Measurements from ENCODE around the gene HIPK3. TPM values are rescaled to one million over a fixed set of nuclear protein-coding genes. Genes with fewer than 3 reads are reported as not detected.

HIPK3 gene
- total RNA-seq, 4 donors from 2014 or later = 244 to 362 (median 344) TPM

DNA sequence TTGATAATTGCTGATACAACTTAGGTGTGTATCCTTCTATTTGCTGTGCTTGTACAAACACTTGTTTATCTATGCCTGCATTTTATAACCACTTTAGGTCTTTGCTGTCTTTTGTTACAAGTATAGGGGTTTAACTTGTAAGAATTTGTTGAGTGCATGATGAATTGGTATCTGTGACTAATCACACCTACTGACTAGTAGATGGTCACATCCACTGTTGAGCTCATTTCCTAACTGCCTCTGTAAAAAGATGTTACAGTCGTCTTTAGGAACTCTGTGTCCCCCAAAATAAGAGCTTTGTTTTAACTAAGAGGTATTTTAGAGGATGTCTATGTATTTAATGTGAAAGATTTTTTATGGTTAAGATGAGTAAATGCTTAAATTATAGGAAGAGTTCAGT is 60.5 kb downstream of the HIPK3 start:
- no peaks in the 10 kb centered on the region for H3K36me3 ChIP-seq
- no peak overlapping the region for H3K27ac ChIP-seq (replicated peaks in 1 of 4)
- H3K4me1 ChIP-seq = peaks cover 69 to 91% (median 84%) of the 10 kb centered on the region in 4 donors
- no peaks in the 10 kb centered on the region for H3K27me3 ChIP-seq
- no peaks in the 10 kb centered on the region for H3K9me3 ChIP-seq
- DNase-seq (ENCODE audit: extremely low spot score) = no peak
- intact Hi-C loops (cut with DNase I) = no loop called here
- 64% methylated on average over 1 of the region's 1 CpG for WGBS
- TF ChIP-seq POLR2A (IDR thresholded peaks at IDR 0.05; ENCODE audit: low read depth) (no peak), EP300 (IDR thresholded peaks at IDR 0.05) (no peak), POLR2AphosphoS5 (IDR thresholded peaks at IDR 0.05) (no peak)
- TF ChIP-seq, protein P1, sequence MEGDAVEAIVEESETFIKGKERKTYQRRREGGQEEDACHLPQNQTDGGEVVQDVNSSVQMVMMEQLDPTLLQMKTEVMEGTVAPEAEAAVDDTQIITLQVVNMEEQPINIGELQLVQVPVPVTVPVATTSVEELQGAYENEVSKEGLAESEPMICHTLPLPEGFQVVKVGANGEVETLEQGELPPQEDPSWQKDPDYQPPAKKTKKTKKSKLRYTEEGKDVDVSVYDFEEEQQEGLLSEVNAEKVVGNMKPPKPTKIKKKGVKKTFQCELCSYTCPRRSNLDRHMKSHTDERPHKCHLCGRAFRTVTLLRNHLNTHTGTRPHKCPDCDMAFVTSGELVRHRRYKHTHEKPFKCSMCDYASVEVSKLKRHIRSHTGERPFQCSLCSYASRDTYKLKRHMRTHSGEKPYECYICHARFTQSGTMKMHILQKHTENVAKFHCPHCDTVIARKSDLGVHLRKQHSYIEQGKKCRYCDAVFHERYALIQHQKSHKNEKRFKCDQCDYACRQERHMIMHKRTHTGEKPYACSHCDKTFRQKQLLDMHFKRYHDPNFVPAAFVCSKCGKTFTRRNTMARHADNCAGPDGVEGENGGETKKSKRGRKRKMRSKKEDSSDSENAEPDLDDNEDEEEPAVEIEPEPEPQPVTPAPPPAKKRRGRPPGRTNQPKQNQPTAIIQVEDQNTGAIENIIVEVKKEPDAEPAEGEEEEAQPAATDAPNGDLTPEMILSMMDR (IDR thresholded peaks at IDR 0.05) = no peak
- no peak overlapping the region for H3K4me3 ChIP-seq

DNA sequence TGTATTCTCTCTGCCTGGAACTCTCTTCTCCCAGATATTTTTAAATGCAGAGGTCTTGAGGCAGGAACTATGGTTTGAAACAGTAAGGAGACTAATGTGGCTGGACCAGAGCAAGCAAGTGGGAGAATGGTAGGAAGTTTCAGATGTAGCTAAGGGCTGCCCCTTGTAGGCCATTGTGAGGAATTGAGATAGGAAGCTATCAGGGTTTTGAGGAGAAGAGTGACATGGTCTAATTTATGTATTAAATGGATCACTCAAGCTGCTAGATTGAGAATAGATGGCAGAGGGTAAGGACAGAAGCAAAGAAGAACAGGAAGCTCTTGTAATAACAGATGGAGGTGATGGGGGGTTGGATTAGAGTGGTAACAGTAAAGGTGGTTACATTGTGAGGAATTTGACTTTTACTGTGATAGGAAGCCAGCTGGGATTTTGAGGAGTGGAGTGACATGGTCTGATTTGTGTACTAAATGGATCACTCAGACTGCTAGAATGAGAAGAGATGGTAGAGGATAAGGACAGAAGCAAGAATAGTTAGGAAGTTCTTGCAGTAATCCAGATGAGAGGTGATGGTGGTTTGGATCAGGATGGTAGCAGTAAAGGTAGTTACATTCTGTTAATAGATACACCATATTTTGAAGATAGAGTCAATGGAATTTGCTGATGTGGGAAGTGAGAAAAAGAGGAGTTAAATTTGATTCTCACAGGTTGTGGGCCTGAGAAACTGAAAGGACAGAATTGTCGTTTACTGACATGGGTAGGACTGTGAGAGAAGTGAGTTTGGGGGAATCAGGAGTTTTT is 63.0 kb downstream of the HIPK3 start:
- DNase-seq (ENCODE audit: extremely low spot score) = no peak
- Histone ChIP-seq H3K4me1 (peaks cover 70 to 95% (median 90%) of the 10 kb centered on the region in 4 donors), H3K4me3 (no peak overlapping the region), H3K27me3 (no peaks in the 10 kb centered on the region), H3K27ac (replicated peaks in 1 of 4) (no peak overlapping the region), H3K9me3 (no peaks in the 10 kb centered on the region), H3K36me3 (no peaks in the 10 kb centered on the region)
- TF ChIP-seq POLR2A (IDR thresholded peaks at IDR 0.05; ENCODE audit: low read depth) (no peak), POLR2AphosphoS5 (IDR thresholded peaks at IDR 0.05) (no peak), EP300 (IDR thresholded peaks at IDR 0.05) (no peak)
- TF ChIP-seq, protein P1 (IDR thresholded peaks at IDR 0.05) = no peak
- 51% methylated on average over 1 of the region's 1 CpG for WGBS
- intact Hi-C loops (cut with DNase I) = no loop called here

DNA sequence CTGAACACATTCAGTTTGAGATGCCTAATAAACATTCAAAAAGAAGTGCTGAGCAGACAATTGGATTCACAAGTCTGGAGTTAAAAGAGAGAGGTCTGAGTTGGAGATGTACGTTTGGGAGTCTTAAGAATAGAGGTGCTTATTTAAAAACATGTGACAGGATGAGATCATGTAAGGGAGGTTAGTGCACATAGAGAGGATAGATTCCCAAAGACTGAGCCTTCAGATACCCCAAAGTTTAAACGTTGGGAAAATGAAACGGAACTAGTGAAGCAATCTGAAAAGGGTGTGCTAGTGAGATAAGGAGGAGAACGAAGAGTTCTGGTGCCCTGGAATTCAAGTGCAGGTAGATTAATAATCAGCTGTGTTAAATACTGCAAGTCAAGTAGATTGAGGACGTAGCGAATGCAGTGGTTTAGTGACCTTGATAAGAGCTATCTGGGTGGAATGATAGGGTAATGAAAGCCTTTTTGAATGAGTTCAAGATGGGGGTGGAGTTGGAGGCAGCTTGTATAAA is 63.7 kb downstream of the HIPK3 start:
- WGBS = 58% methylated on average over 6 of the region's 6 CpGs
- intact Hi-C loops (cut with DNase I) = no loop called here
- no peak overlapping the region for H3K27ac ChIP-seq (replicated peaks in 1 of 4)

DNA sequence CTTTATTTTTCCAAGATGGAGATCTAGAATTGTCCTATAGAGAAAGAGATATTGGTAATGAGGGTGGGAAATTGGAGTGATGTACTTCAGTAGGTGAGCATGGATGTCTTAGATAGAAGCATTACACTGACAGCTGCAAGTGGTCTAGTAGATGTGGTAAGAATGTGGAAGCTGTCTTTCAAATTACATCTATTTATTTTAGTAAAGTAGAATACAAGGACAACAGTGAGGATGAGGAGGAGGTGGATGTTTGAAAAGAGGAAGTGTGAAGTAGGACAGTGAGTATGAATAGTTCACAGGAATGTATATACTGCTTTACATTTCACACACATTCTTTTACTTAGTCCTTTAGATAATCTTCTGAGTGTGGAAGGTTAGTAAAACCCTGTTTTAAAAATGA is 64.2 kb downstream of the HIPK3 start:
- TF ChIP-seq, protein P1 (IDR thresholded peaks at IDR 0.05) = no peak
- Histone ChIP-seq H3K4me1 (peaks cover 70 to 95% (median 90%) of the 10 kb centered on the region in 4 donors), H3K27ac (replicated peaks in 1 of 4) (no peak overlapping the region), H3K4me3 (no peak overlapping the region), H3K27me3 (no peaks in the 10 kb centered on the region), H3K9me3 (no peaks in the 10 kb centered on the region), H3K36me3 (no peaks in the 10 kb centered on the region)
- intact Hi-C loops (cut with DNase I) = no loop called here
- no peak for DNase-seq (ENCODE audit: extremely low spot score)

More for the DNA sequence above, 63.7 kb downstream of the HIPK3 start:
- Histone ChIP-seq H3K4me1 (peaks cover 70 to 95% (median 90%) of the 10 kb centered on the region in 4 donors), H3K27me3 (no peaks in the 10 kb centered on the region), H3K4me3 (no peak overlapping the region), H3K9me3 (no peaks in the 10 kb centered on the region), H3K36me3 (no peaks in the 10 kb centered on the region)
- DNase-seq (ENCODE audit: extremely low spot score) = no peak
- no peak for TF ChIP-seq POLR2AphosphoS5 (IDR thresholded peaks at IDR 0.05)
- no peak for TF ChIP-seq EP300 (IDR thresholded peaks at IDR 0.05)
- TF ChIP-seq, protein P1 (IDR thresholded peaks at IDR 0.05) = no peak
- no peak for TF ChIP-seq POLR2A (IDR thresholded peaks at IDR 0.05; ENCODE audit: low read depth)

Measured in esophagus muscularis mucosa (tissue), 4 donors.